ENCODE results near the gene BMP7. TPM values are rescaled to one million over a fixed set of nuclear protein-coding genes. Genes with fewer than 3 reads are reported as not detected.

The BMP7 gene
- total RNA-seq, 1 donor from 2014 or later, result 17.2 TPM

GRCh38 chr20:57231161-57231560 lies 35.3 kb downstream of the BMP7 start:
- TF ChIP-seq POLR2A (IDR thresholded peaks at IDR 0.05) (no peak), POLR2AphosphoS5 (IDR thresholded peaks at IDR 0.05; ENCODE audit: insufficient read depth in 1 of 2, low read depth in 1 of 2) (no peak), CTCF (IDR thresholded peaks at IDR 0.05) (no peak)
- no peak overlapping the region for H3K4me3 ChIP-seq
- H3K9me3 ChIP-seq, result no peaks in the 10 kb centered on the region
- DNase-seq (ENCODE audit: extremely low spot score in 2 of 2), result no peak
- H3K36me3 ChIP-seq, result no peaks in the 10 kb centered on the region
- H3K4me1 ChIP-seq, result peaks cover 1% of the 10 kb centered on the region
- no peaks in the 10 kb centered on the region for H3K27me3 ChIP-seq
- intact Hi-C loops (cut with DNase I), result no loop called here
- H3K27ac ChIP-seq, result no peak overlapping the region

GRCh38 chr20:57230247-57230646 lies 36.2 kb downstream of the BMP7 start:
- Histone ChIP-seq H3K4me3 (no peak overlapping the region), H3K27me3 (no peaks in the 10 kb centered on the region), H3K27ac (no peak overlapping the region), H3K9me3 (no peaks in the 10 kb centered on the region), H3K4me1 (no peaks in the 10 kb centered on the region), H3K36me3 (no peaks in the 10 kb centered on the region)
- no peak for TF ChIP-seq POLR2A (IDR thresholded peaks at IDR 0.05)
- no peak for TF ChIP-seq CTCF (IDR thresholded peaks at IDR 0.05)
- TF ChIP-seq POLR2AphosphoS5 (IDR thresholded peaks at IDR 0.05; ENCODE audit: insufficient read depth in 1 of 2, low read depth in 1 of 2), result no peak
- DNase-seq (ENCODE audit: extremely low spot score in 2 of 2), result no peak
- intact Hi-C loops (cut with DNase I), result no loop called here

- intact Hi-C loops (cut with DNase I), result no loop called here
- no peak for TF ChIP-seq CTCF (IDR thresholded peaks at IDR 0.05)
- H3K27ac ChIP-seq, result no peak overlapping the region
- H3K4me1 ChIP-seq, result peaks cover 1% of the 10 kb centered on the region
- no peaks in the 10 kb centered on the region for H3K36me3 ChIP-seq
- H3K9me3 ChIP-seq, result no peaks in the 10 kb centered on the region
- H3K4me3 ChIP-seq, result no peak overlapping the region
- no peak for DNase-seq (ENCODE audit: extremely low spot score in 2 of 2)
- no peaks in the 10 kb centered on the region for H3K27me3 ChIP-seq
These were observed 37.0 kb downstream of the BMP7 start for GRCh38 chr20:57229490-57229889.

- TF ChIP-seq POLR2AphosphoS5 (IDR thresholded peaks at IDR 0.05; ENCODE audit: insufficient read depth in 1 of 2, low read depth in 1 of 2), result no peak
- no peak for TF ChIP-seq POLR2A (IDR thresholded peaks at IDR 0.05)
- no peak for TF ChIP-seq CTCF (IDR thresholded peaks at IDR 0.05)
- no peak for DNase-seq (ENCODE audit: extremely low spot score in 2 of 2)
- Histone ChIP-seq H3K27me3 (no peaks in the 10 kb centered on the region), H3K27ac (no peak overlapping the region), H3K9me3 (no peaks in the 10 kb centered on the region), H3K36me3 (no peaks in the 10 kb centered on the region), H3K4me1 (peaks cover 16% of the 10 kb centered on the region), H3K4me3 (no peak overlapping the region)
- intact Hi-C loops (cut with DNase I), result no loop called here
These were observed 40.6 kb downstream of the BMP7 start for GRCh38 chr20:57225830-57226229.

GRCh38 chr20:57225197-57225733 lies 41.2 kb downstream of the BMP7 start:
- no peak overlapping the region for H3K4me3 ChIP-seq
- no peaks in the 10 kb centered on the region for H3K27me3 ChIP-seq
- no peak for DNase-seq (ENCODE audit: extremely low spot score in 2 of 2)
- H3K36me3 ChIP-seq, result no peaks in the 10 kb centered on the region
- TF ChIP-seq POLR2AphosphoS5 (IDR thresholded peaks at IDR 0.05; ENCODE audit: insufficient read depth in 1 of 2, low read depth in 1 of 2), result no peak
- no peak overlapping the region for H3K27ac ChIP-seq
- intact Hi-C loops (cut with DNase I), result no loop called here
- peaks cover 16% of the 10 kb centered on the region for H3K4me1 ChIP-seq
- H3K9me3 ChIP-seq, result no peaks in the 10 kb centered on the region
